HT-29 (cell line): Measurements from ENCODE around the gene GJA10. TPM values are rescaled to one million over a fixed set of nuclear protein-coding genes. Genes with fewer than 3 reads are reported as not detected.
A peak's percentile ranks its signal among the peaks of the same experiment; 100 is the strongest.
"Not testable (repeated sequence)": the region's sequence is repeated elsewhere in the genome, so short reads cannot be mapped to it uniquely, and the experiment has no call there.

Experiments used
- DNase-seq: peaks from one replicate; pipeline ENCODE4 v3.0.0-alpha.2; 2015; ENCODE audit warnings: low spot score
- total RNA-seq: library from RNA; depleted of rRNA; stranded (reverse); fragments of >200 nt; shearing (Covaris generic); gene quantifications from 2 replicates; pipeline ENCODE4 v1.2.3, GENCODE V29; 2014; rRNA removed

Gene GJA10
- total RNA-seq: not detected in 2 replicates

- DNase-seq: no peak
Observed at GRCh38 chr6:89894169-89894568, at the start of gene GJA10. Gene GJA10, plus strand, starts transcription at chr6:89894469. Its CDS starts 0 bp downstream, at chr6:89894469.

GRCh38 chr6:89847513-89847912, 46.8 kb upstream of the GJA10 start:
- DNase-seq: not testable (repeated sequence)

GRCh38 chr6:89853068-89853467, 41.2 kb upstream of the GJA10 start:
- DNase-seq: no peak

- no peak for DNase-seq
Observed at GRCh38 chr6:89858041-89858440, 36.2 kb upstream of the GJA10 start.

GRCh38 chr6:89859744-89860143, 34.5 kb upstream of the GJA10 start:
- DNase-seq: no peak

GRCh38 chr6:89862273-89862672, 32.0 kb upstream of the GJA10 start:
- DNase-seq: no peak

- no peak for DNase-seq
Observed at GRCh38 chr6:89862698-89863097, 31.6 kb upstream of the GJA10 start.

GRCh38 chr6:89866024-89866678, 28.1 kb upstream of the GJA10 start:
- no peak for DNase-seq

GRCh38 chr6:89873721-89874120, 20.5 kb upstream of the GJA10 start:
- no peak for DNase-seq

- DNase-seq: no peak
Observed at GRCh38 chr6:89874438-89874837, 19.8 kb upstream of the GJA10 start.

- no peak for DNase-seq
Observed at GRCh38 chr6:89886378-89887120, 7.7 kb upstream of the GJA10 start.

GRCh38 chr6:89887452-89888137, 6.7 kb upstream of the GJA10 start:
- no peak for DNase-seq

GRCh38 chr6:89888138-89888514, 6.1 kb upstream of the GJA10 start:
- DNase-seq: no peak

- DNase-seq: no peak
Observed at GRCh38 chr6:89888871-89889270, 5.4 kb upstream of the GJA10 start.

- DNase-seq: not testable (repeated sequence)
Observed at GRCh38 chr6:89890845-89891528, 3.3 kb upstream of the GJA10 start.

GRCh38 chr6:89892577-89892976, 1.7 kb upstream of the GJA10 start:
- DNase-seq: not testable (repeated sequence)

GRCh38 chr6:89895276-89895874, 1.1 kb downstream of the GJA10 start:
- DNase-seq: peak; percentile 33

- DNase-seq: not testable (repeated sequence)
Observed at GRCh38 chr6:89910001-89910901, 16.0 kb downstream of the GJA10 start.

GRCh38 chr6:89910902-89911240, 16.6 kb downstream of the GJA10 start:
- DNase-seq: no peak

GRCh38 chr6:89916136-89916920, 22.1 kb downstream of the GJA10 start:
- DNase-seq: no peak
